HG03521 (cell line): ENCODE data around the gene CNKSR3.
A peak's percentile ranks its signal among the peaks of the same experiment; 100 is the strongest.
"Not testable (repeated sequence)": the region's sequence is repeated elsewhere in the genome, so short reads cannot be mapped to it uniquely, and the experiment has no call there.

Experiments used
- ATAC-seq: cut with Tn5 transposase; IDR thresholded peaks from one replicate; pipeline ENCODE4 v1.9.1; 2021; ENCODE audit warnings: mild to moderate bottlenecking, moderate library complexity; ENCODE audit not compliant: unreplicated experiment

The CNKSR3 gene

DNA sequence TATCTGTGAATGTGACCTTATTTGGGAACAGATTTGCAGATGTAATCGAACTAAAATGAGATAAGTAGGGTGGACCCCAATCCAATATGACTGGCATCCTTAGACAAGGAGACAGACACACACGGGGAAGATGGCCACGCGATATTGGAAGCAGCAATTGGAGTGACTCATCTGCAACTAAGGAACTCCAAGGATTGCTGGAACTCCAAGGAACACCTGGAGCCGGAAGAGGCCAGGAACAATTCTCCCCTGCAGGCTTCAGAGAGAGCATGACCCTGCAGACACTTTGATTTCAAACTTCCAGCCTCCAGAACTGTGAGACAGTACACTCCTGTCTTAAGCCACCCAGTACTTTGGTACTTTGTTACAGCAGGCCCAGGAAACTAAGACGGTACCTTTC, 19.5 kb upstream of the CNKSR3 start:
- no peak for ATAC-seq

DNA sequence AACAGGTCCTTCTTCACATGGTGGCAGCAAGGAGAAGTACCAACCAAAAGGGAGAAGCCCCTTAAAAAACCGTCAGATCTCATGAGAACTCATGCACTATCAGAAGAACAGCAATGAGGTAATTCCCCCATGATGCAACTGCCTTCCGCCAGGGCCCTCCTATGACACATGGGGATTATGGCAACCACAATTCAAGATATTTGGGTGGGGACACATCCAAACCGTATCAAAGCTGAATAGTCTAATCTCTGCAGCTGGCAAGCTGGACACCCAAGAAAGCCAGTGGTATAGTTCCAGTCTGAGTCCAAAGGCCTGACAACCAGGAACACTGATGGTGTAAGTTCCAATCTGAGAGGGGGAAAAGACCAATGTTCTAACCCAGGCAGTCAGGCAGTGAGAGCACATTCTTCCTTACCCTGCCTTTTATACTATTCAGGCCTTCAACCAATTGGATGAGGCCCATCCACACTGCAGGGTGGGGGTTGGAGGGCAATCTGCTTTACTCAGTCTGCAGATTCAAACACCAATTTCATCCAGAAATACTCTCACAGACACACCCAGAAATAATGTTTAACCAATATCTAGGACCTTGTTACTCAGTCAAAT, 17.9 kb upstream of the CNKSR3 start:
- no peak for ATAC-seq

DNA sequence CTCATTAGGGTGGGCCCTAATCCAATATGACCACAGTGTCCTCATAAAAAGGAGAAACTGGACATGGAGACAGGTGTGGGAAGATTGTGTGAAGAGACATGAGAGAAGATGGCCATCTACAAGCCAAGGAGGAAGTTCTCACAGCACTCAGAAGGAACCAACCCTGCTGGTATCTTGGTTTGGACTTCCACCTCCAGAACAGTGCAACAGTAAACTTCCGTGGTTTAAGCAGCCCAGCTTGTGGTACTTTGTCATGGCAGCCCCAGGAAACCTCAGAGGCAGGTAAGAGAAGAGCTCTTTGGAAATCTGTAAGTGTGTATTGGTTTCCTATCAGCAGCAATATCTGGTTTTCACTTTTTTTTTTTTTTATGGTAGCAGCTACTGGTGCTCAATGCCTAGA, 16.5 kb upstream of the CNKSR3 start:
- ATAC-seq, result no peak

DNA sequence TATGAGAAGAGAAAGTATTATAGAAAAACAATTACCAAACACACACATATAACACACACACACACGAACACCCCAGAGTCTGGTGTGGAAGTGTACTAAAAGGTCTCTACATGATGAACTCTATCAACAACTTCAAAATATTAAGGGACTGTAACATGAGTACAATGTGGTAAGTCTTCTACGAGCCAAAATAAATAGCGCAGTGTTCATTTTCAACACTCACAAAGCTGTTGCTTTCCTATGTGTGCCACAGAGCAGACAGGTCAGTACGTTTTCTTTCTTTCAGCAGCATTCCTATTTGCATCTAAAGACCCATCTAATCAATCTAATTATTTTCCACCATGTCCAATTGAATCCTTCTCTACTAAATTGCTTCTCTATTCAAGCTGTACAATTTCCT, 12.1 kb upstream of the CNKSR3 start:
- no peak for ATAC-seq

DNA sequence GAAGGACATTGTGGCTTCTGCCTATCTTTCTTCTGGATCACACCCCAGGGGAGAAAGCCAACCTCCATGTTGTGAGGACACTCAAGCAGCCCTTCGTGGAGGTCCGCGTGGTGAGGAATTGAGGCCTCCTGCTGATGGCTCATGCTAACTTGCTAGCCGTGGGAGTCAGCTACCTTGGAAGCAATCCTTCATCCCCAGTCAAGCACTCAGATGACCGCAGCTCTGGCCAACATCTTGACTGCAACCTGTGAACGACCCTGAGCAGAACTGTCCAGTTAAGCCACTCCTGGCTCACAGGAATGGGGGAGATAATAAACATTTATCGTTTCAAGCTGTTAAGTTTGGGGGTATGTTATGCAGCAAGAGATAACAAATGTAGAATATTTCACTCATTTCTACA, 10.9 kb upstream of the CNKSR3 start:
- ATAC-seq, result no peak

DNA sequence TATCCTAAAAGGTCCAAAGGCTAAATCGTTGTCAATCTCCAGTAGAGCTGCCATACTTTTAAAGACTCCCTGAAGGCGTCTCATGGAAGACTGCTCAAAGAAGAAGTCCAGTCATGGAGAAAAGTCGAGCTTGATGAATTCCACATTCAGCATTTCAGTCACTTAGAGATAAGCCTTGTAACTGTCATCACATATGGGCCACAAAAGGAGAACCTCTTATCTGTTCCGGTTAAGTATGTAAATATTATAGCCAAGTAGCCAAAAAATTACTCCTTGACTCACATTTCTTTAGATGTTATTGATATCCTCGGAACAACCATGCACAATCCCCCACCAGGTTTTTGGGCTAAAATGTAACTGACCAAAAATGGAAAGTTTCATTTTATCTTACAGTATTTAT, 9.8 kb upstream of the CNKSR3 start:
- ATAC-seq, result no peak

DNA sequence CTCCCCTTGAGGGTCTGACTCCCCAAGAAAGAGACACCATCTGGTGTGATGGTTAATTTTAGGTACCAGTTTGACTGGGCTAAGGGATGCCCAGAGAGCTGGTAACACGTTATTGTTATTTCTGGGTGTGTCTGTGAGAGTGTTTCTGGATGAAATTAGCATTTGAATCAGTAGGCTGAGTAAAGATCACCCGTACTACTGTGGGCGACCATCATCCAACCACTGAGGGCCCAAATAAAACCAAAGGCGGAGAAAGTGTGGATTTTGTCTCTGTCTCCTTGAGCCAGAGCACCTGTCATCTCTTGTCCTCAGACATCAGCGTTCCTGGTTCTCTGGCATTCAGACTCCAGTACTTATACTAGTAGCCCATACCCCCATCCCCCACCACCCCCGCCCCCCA, 7.9 kb upstream of the CNKSR3 start:
- no peak for ATAC-seq

DNA sequence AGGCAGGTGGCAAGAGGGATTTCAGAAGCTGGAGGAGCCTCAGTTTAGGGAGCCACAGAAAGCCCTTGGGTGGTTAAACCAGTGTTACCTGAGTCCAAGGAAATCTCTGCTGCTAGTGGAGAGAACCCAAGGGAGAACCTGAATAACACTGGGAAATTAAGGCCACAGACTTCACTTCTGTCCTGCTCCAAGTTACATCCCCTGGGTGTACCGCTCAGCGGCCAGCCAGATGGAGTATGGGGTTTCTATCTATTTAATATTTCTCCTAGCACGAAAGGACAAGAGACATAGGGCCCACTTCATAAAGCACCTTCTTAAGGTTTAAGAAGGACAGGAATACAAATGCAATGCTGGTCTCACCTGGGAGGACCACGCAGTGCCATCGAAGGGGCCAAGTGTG, 5.8 kb upstream of the CNKSR3 start:
- no peak for ATAC-seq

DNA sequence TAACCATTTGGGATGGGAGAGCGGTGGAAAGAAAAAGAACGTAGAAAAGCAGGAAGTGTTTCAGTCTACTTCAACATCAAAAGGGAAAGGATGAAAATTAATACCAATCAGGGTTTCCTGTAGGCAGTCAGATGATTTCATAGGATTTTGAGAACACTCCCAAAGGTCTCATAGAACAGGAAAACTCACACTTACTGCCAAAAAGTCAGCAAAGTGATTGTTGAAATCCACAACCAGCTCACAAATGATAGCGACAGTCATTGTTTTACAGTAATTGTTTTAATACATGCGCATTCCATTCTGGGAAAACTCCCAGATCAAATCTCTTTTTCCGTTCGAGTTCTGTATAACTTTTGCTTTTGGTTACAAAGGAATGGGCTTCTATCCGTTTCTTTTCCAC, 5.3 kb upstream of the CNKSR3 start:
- ATAC-seq, result no peak

DNA sequence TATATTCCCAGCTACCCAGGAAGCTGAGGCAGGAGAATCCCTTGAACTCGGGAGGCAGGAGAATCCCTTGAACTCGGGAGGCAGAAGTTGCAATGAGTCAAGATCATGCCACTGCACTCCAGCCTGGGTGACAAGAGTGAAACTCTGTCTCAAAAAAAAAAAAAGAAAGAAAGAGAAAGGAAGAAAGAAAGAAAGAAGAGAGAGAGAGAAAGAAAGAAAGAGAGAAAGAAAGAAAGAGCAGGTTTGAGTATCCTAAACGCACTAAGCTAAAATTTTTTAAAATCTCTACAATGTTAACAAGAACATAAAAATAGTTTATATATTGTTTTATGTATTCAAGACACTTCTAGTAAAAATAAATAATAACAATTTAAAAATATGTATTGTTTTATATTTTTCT, 4.6 kb upstream of the CNKSR3 start:
- not testable (repeated sequence) for ATAC-seq

DNA sequence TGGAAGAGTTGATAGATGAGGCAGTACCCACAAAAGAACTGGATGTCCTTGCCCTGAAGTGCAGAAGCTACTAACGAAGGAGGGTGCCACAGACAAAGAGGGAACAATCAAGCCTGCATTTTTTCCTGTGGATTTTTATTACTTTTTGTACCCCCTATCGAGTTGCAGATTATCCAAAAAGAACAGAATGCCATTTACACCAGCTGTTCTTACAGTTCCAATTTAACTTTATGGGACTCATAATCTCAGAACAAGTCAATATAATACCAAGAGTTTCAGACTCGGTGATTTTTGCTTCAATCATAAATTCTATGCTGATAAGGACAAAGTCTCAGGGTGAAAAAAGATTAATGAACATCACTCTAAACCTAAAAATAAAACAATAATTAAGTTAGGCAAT, 4.0 kb upstream of the CNKSR3 start:
- no peak for ATAC-seq

DNA sequence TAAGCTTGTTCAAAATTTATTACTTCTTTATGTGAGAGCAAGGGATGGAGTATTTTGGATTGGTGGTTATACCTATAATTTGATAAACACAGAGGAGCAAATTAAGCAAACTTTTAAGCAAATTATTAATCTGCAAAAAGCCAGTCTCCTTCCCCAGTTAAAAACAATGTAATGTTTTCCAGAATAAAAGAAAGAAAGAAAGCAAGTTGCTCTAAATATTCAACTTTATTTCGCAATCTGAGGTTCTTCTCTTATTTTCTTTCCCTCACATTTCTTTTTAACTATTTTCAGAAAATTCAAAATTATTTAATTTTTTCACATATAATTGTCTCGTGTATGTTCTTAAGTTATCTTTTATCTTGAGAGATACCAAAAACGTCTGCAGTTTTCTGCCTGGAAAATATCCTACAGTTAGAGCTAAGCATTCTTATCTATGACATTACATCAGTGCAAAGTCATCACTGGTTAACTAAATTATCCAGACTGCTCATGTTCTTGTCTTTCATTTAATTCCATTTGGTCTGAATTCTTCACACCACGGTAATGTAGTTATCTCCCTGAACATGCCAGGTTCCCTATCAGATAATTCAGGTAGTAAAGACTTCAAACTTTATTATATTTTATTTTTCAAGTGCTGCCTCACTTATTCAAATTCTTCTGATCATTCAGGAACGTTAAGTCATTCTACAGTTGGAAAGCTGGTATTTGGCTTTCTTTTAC, 3.3 kb upstream of the CNKSR3 start:
- no peak for ATAC-seq

DNA sequence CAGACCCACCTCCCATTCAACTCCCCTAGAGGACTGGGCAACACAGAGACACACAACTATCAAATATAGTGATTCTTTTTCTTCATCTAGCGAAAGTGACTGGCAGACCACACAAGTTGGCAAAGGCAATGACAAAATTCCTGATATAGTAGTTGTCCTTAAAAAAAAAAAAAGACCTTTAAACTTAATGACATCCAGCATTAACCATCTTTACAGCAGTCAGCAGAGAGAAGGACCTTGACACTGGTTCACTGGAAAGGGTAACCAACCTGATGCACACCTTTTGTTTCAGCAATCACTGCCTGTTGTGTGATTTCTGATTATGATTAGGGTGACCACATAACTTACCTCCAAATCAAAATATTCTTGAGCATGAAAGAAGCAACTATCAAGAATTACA, 1.7 kb upstream of the CNKSR3 start:
- ATAC-seq, result no peak

DNA sequence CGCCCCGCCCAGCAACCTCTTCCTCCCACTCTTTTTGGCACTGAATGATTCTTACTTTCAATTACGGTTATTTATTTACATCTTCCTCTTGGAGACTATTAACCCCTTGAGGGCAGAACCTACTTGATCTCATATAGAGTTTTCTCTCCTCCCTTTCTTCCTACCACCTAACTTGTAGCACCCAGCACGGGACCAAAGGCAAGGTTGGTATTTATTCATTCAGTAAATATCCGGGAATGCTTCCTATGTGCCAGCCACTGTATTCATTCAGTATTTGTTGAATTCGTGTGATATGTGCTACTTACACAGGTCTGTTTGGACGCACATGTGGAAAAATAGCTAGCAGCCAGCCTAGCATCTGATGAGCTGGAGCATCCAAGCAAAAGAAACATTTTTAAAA, 1.3 kb upstream of the CNKSR3 start:
- no peak for ATAC-seq

DNA sequence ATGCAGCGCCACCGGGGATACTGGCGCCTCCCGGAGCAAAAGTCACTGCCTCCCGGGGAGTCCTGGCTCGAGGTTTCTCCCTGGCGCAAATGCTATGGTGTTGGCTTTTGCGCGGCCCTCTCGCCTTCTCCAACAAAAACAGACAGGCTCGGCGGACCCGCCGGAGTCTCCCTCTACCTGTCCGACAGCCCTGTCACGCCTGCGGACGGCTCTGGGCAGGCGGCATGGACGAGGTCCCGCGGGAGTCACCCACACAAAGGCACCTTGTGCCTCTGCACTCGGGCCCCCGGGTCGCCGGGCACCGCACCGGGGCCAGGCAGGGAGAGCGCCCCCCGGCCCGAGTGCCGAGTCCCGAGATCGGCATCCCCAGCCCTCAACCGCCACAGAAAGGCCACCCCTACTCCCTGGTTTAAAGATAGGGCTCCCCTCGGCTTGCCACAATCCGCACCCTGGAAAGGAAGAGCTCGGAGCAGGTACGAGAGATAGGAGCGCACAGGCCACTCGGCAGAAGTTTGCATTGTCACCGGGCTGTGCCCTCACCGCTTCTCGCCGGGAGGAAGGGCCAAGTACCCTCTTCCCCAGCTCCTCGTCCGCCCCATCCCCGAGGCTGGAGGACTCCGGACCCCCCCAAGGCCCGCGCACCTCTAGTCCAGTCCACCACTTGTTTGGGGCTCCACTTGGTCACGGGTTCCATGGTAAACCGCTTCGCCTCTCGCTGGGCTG, 903 bp downstream of the CNKSR3 start:
- peak; percentile 37 for ATAC-seq

DNA sequence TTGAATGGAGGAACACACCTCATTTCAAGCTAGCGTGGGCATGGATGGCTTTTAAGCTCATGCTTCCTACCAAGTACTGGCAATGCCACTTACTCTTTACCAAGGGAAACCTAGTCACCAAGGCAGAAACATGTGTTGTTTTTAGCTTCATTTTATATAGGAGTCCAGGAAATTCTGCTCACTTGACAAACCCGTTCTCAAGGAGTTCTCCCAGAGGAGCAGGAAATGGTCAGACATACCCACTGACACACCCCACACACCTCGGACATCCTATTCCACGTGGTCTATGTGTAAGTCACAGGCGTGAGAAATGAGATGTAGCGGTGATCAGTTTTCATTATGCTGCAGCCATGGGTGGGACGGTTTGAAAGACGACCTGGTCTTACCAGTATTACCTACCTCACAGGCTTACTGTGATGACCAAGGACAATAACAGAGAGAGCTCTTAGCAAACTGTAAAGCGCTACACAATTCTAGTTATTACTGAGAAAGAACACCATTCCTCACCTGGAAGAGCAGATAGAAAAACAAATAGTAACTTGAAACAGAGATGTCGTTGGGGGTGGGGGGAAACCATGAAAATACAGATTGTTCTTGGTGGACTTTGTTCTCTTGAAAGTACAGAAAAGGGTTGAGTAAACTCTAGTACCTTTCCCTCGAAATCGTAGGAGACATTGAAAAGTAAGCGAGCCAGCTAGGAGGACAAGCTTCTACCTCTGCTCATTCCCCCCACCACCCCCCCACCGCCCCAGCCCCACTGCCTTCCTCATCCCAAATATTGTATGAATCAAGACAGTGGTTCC, 1.7 kb downstream of the CNKSR3 start:
- no peak for ATAC-seq

DNA sequence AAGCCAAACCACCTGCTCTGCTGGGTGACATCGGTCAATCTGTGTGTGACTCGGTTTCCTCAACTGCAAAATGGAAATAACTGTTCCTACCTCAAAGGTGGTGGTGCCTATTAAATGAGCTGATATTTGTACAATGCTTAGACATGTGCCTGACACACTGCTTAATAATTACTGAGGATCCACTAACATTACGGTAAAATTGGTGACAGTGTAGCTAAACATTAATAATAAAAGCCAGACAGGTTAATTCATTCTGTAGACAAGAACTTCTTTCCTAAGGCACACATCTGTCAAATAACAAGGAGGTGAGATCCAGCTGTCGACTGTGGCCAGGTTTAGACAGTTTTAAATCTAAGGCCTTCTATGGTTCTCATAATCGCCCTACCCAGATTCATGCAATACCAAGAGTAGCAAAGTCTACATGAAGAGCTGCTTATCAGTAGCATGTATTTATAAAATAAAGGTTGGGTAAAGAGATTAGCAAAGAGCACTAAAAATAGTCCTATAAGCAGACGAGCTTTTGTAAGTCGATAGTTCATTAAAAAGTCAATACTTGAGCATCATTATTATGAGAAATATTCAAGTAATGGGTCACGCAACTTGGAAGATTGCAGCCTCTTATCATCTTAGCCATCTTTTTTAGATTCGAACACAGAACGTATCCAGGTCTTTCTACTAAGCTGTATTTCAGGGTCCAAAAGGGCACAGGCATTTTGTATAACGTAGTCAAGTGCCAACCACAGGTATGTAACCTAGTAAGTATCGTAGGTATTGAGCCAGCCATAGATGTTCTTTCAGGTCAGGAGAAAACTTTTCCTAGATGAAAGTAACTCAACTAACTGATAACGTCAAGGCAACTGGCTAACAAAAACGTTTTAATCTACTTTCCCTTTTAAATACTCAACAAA, 3.2 kb downstream of the CNKSR3 start:
- ATAC-seq, result no peak

DNA sequence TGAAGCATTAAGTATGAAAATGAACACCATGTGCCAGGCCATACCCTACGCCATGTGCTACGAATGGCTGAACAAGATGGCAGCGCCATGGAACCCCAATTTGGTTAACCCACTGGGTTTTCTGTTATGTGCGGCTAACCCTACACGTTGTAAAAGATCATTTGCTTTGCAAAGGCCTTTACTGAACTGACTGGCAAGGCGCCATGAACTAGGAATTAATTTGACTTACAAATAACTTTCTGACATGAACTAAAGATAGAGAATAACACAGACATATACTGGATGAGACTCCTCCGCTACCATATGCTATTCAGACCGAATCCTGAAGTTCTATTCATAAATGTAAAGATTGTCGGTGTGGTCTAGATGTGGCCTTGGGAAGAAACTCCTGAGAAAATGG, 3.9 kb downstream of the CNKSR3 start:
- no peak for ATAC-seq

DNA sequence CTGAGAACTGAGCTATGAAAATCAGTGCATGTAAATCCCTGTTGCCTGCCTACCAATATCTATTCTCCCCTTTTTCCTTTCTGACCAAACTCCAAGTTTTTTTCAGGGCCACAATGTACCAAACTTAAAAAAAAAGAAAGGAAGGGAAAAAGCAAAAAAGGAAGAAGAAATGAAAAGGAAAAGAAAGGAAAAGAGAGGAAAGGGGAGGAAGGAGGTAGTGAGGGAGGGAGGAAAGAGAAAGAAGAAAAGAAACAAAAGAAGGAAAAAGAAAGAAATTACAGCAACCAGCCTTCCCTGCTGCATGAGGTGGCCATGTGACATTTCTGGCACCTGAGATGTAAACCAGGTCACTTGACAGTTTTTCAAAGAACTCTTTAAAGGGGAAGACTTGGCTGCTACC, 4.4 kb downstream of the CNKSR3 start:
- no peak for ATAC-seq

DNA sequence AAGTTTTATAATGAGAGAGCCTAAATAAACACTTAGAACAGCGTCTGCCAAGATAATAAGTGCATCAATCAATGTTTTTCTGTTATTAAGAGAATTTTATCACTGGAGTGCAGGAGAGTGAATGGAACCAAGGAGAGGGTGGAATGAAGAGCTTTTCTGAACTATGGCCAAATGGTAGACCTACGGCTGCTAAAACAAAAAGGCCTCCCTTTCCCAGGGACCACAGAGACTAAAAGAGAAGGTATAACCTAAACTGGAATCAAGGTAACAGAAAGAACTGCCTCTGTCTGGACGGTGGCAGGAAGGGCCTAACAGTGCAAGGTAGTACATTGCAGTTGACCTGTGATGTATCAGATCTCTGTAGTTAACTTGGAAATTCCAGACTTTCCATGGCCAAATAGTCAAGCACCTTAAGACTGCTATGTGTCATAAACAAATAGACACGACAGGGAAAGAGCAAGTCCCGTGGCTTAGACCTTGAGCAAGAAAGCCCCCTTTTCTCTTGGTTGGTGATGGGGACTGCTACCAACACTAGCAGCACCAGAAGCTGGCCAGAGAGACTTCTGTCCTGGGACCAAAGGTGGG, 5.5 kb downstream of the CNKSR3 start:
- no peak for ATAC-seq
